Kidney (tissue), 14 donors: ENCODE results near the gene FBXL4. TPM values are rescaled to one million over a fixed set of nuclear protein-coding genes. Genes with fewer than 3 reads are reported as not detected.
A peak's percentile ranks its signal among the peaks of the same experiment; 100 is the strongest.

Experiments used
- DNase-seq, 5 donors: peaks; one replicate each; pipeline ENCODE4 v3.0.0-alpha.2; 2013 to 2020
- FAIRE-seq: peaks from 2 replicates; lab custom pipeline; 2012; peaks lifted over from hg19 to GRCh38; lab: Jason Lieb, UNC
- H3K27ac ChIP-seq, 2 donors: one replicate each; pipeline ENCODE4 v1.7.0; 2013; ENCODE audit warnings: low read depth in 2 of 2, low read length in 2 of 2, inconsistent platforms in 1 of 2
- H3K27me3 ChIP-seq: one replicate; pipeline ENCODE4 v1.7.1; 2013; ENCODE audit warnings: low read length, inconsistent platforms; ENCODE audit not compliant: control insufficient read depth, insufficient read depth
- H3K36me3 ChIP-seq, 3 donors: one replicate each; pipeline versions ENCODE4 v1.7.0 to v1.7.1; 2013; ENCODE audit warnings: low read length in 3 of 3, control low read depth in 1 of 3, inconsistent platforms in 1 of 3; ENCODE audit not compliant: insufficient read depth in 3 of 3, control insufficient read depth in 2 of 3
- H3K4me1 ChIP-seq, 3 donors: one replicate each; pipeline versions ENCODE4 v1.7.0 to v1.7.1; 2013; ENCODE audit warnings: low read length in 3 of 3, inconsistent platforms in 1 of 3, low read depth in 1 of 3; ENCODE audit not compliant: control insufficient read depth in 2 of 3, insufficient read depth in 2 of 3
- H3K4me3 ChIP-seq, 3 donors: one replicate each; pipeline versions ENCODE4 v1.7.0 to v1.8.1; 2013; ENCODE audit warnings: low read length in 3 of 3, control low read depth in 1 of 3, inconsistent platforms in 1 of 3
- H3K9ac ChIP-seq, 3 donors: one replicate each; pipeline versions ENCODE4 v1.7.0 to v1.7.1; 2013; ENCODE audit warnings: low read length in 3 of 3, control low read depth in 1 of 3, inconsistent platforms in 1 of 3
- H3K9me3 ChIP-seq, 3 donors: one replicate each; pipeline versions ENCODE4 v1.7.0 to v1.7.1; 2013; ENCODE audit warnings: low read length in 3 of 3, control low read depth in 1 of 3, inconsistent platforms in 1 of 3; ENCODE audit not compliant: control insufficient read depth in 2 of 3, insufficient read depth in 1 of 3
- CTCF ChIP-seq: IDR thresholded peaks from 3 replicates; pipeline ENCODE4 v1.5.1; 2012; ENCODE audit warnings: mild to moderate bottlenecking, moderate library complexity, borderline replicate concordance; ENCODE audit not compliant: insufficient read depth; ENCODE audit errors: extremely low read depth
- intact Hi-C: fragments of 100-400 bp; cut with DNase I; formaldehyde crosslinking; loops from one replicate; pipeline ENCODE4 v1.11.1; 2022
- polyA plus RNA-seq: library from polyadenylated mRNA; stranded (reverse); fragments of 350-450 nt; fragmentation: Illumina TruSeq; extraction: RNeasy Lipid Tissue Mini Kit (QIAGEN cat#74804); gene quantifications from one replicate; pipeline ENCODE4 v1.2.3, GENCODE V29; 2014; ENCODE audit warnings: low read depth, low replicate concordance; ENCODE audit not compliant: insufficient read depth
- total RNA-seq: library from RNA; stranded (reverse); fragmentation: NEBNext Ultra II Directional; extraction: Animal tissue kit (Norgen Biotek cat#: 25700); gene quantifications from one replicate; pipeline ENCODE4 v1.2.1, GENCODE V29; 2021
- donor health status: control.
- donor health status: control.
- donor health status: control.
- donor health status: control.
- donor health status: control.
- donor health status: DM: yes; HTN: yes; CAD: no.
- donor health status: Normal renal cell carcinoma (clear cell type).

Gene FBXL4
- total and polyA plus RNA-seq, 2 donors from 2014 or later, result 7.6 to 25.8 TPM

GRCh38 chr6:98828941-98829411 lies 118.8 kb downstream of the FBXL4 start:
- Histone ChIP-seq H3K27ac (no peak overlapping the region), H3K27me3 (peaks cover 78% of the 10 kb centered on the region), H3K36me3 (no peaks in the 10 kb centered on the region), H3K4me3 (no peak overlapping the region), H3K9ac (no peak overlapping the region), H3K9me3 (no peaks in the 10 kb centered on the region), H3K4me1 (peaks cover 0 to 14% (median 4%) of the 10 kb centered on the region in 3 donors)
- DNase-seq (peak in 2 of 5 donors; percentile 35 to 46), FAIRE-seq (no peak)
- intact Hi-C loops, result no loop called here
- no peak for TF ChIP-seq CTCF

- peaks cover 0 to 13% (median 0%) of the 10 kb centered on the region in 3 donors for H3K4me1 ChIP-seq
- no peak overlapping the region for H3K9ac ChIP-seq
- no peak overlapping the region for H3K27ac ChIP-seq
- H3K4me3 ChIP-seq, result no peak overlapping the region
- DNase-seq (peak in 1 of 5 donors; percentile 16), FAIRE-seq (no peak)
- no peak for TF ChIP-seq CTCF
- peaks cover 81% of the 10 kb centered on the region for H3K27me3 ChIP-seq
- no peaks in the 10 kb centered on the region for H3K9me3 ChIP-seq
- H3K36me3 ChIP-seq, result no peaks in the 10 kb centered on the region
- intact Hi-C loops, result no loop called here
Measured at GRCh38 chr6:98828211-98828788, 119.4 kb downstream of the FBXL4 start.

- intact Hi-C loops, result no loop called here
- Histone ChIP-seq H3K9ac (no peak overlapping the region), H3K27me3 (peaks cover 85% of the 10 kb centered on the region), H3K4me3 (no peak overlapping the region), H3K27ac (no peak overlapping the region), H3K4me1 (peaks cover 0 to 5% (median 0%) of the 10 kb centered on the region in 3 donors), H3K9me3 (no peaks in the 10 kb centered on the region), H3K36me3 (no peaks in the 10 kb centered on the region)
- TF ChIP-seq CTCF, result no peak
- peak in 3 of 5 donors; percentile 31 to 56 (median 40) for DNase-seq
- no peak for FAIRE-seq
Measured at GRCh38 chr6:98827295-98828159, 120.2 kb downstream of the FBXL4 start.
